Stimulated activated naive CD8-positive, alpha-beta T cell treated with anti-CD3 and anti-CD28 coated beads, Interleukin-15, Interleukin-2, amounts not matched to agents 100 U/mL and 50 U/mL, for 24 hours (primary cell): ENCODE results near the gene CCDC78.
A peak's percentile ranks its signal among the peaks of the same experiment; 100 is the strongest.

Source experiments
- ATAC-seq: fragments of 150-1000 bp; cut with Tn5 transposase; one replicate; pipeline ENCODE4 v1.10.0; 2021
- DNase-seq: peaks from one replicate; pipeline ENCODE4 v3.0.0; 2021

Gene CCDC78

GRCh38 chr16:711084-711483 lies 15.2 kb downstream of the CCDC78 start:
- ATAC-seq (no peak), DNase-seq (no peak)

- ATAC-seq (no peak), DNase-seq (no peak)
Observed at GRCh38 chr16:710500-711075, 15.7 kb downstream of the CCDC78 start.

- ATAC-seq (no peak), DNase-seq (no peak)
Observed at GRCh38 chr16:709566-710499, 16.4 kb downstream of the CCDC78 start.

- ATAC-seq (no peak), DNase-seq (no peak)
Observed at GRCh38 chr16:708959-709358, 17.3 kb downstream of the CCDC78 start.

- DNase-seq (no peak), ATAC-seq (no peak)
Observed at GRCh38 chr16:708019-708418, 18.2 kb downstream of the CCDC78 start.

GRCh38 chr16:707062-707538 lies 19.1 kb downstream of the CCDC78 start:
- ATAC-seq: no peak
- no peak for DNase-seq

- DNase-seq: no peak
- no peak for ATAC-seq
Observed at GRCh38 chr16:706189-707061, 19.8 kb downstream of the CCDC78 start.

GRCh38 chr16:705431-706188 lies 20.6 kb downstream of the CCDC78 start, which contains the start of gene FBXL16:
FBXL16 (minus strand) TSS chr16:705801; CDS start chr16:697405, 8,396 bp downstream.
- no peak for ATAC-seq
- DNase-seq: no peak

GRCh38 chr16:704552-705380 lies 21.5 kb downstream of the CCDC78 start:
- ATAC-seq (no peak), DNase-seq (no peak)

GRCh38 chr16:704047-704446 lies 22.2 kb downstream of the CCDC78 start:
- no peak for ATAC-seq
- no peak for DNase-seq

- DNase-seq (no peak), ATAC-seq (no peak)
Observed at GRCh38 chr16:703406-703805, 22.8 kb downstream of the CCDC78 start.

- DNase-seq (no peak), ATAC-seq (no peak)
Observed at GRCh38 chr16:702341-702740, 23.9 kb downstream of the CCDC78 start.

- ATAC-seq: peak; percentile 42
- DNase-seq: peak; percentile 62
Observed at GRCh38 chr16:700684-701584, 25.3 kb downstream of the CCDC78 start.

- ATAC-seq: no peak
Observed at GRCh38 chr16:698911-699671, 27.2 kb downstream of the CCDC78 start.

GRCh38 chr16:695355-696089 lies 30.7 kb downstream of the CCDC78 start:
- ATAC-seq: peak; percentile 76
- DNase-seq: peak; percentile 76

More at GRCh38 chr16:698911-699671, 27.2 kb downstream of the CCDC78 start:
- no peak for DNase-seq

GRCh38 chr16:694863-695354 lies 31.3 kb downstream of the CCDC78 start:
- DNase-seq (no peak), ATAC-seq (no peak)

- ATAC-seq (no peak), DNase-seq (no peak)
Observed at GRCh38 chr16:694187-694862, 31.9 kb downstream of the CCDC78 start.
